Erythroblast (primary cell): ENCODE measurements around the gene DRAM2.
"Not testable (repeated sequence)": the region's sequence is repeated elsewhere in the genome, so short reads cannot be mapped to it uniquely, and the experiment has no call there.

Experiments
- DNase-seq, 2 experiments: peaks; one replicate each; lab custom pipeline; 2025; lab: John Stamatoyannopoulos, UW
- GATA1 ChIP-seq: IDR thresholded peaks from 2 replicates; pipeline ENCODE4 v1.6.1; 2011; ENCODE audit warnings: low read depth, mild to moderate bottlenecking, control low read depth, low read length, moderate library complexity
- POLR2A ChIP-seq: IDR thresholded peaks from 2 replicates; pipeline ENCODE4 v1.6.1; 2011; ENCODE audit warnings: mild to moderate bottlenecking, low read length

DRAM2 gene

DNA sequence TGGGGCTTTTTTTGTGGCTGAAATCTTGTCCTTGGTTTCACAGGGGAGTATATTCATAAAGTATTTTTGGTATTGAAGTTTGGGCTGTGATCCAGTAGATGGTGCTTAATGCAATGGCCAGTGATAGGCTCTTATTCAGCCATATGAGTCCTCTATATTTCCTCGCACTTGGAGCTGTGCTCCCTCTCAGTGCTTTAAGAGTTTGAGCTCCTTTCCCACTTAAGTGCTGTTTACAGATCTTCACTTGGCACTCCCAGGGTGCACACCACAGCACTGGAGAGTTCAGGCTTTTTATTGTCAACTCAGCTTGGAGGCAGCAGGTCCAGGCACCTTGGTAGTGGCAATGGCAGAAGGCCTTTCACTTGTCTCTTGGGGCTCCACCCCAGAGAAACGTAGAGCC, 54.9 kb downstream of the DRAM2 start:
- TF ChIP-seq POLR2A (no peak), GATA1 (no peak)
- no peak for DNase-seq

DNA sequence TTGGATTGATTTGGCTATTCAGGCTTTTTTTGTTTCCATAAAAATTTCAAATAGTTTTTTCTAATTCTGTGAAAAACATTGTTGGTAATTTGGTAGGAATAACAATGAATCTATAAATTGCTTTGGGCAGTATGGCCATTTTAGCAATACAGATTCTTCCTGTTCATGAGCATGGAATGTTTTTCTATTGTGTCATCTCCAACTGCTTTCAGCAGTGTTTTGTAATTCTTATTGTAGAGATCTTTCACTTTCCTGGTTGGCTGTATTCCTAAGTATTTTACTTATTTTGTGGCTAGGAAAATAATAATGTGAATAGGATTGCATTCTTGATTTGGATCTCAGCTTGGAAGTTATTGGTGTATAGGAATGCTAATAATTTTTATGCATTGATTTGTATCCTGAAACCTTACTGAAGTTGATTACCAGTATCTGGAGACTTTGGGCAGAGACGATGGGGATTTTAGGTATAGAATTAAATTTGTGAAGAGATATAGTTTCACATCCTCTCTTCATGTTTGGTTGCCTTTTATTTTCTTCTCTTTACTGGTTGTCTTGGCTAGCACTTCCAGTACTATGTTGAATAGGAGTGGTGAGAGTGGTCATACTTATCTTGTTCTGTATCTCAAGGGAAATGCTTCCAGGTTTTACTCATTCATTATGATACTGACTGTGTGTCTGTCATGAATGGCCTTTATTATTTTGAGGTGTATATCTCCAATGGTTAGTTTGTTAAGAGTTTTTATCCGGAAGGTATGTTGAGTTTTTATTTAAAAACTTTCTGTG, 57.3 kb downstream of the DRAM2 start:
- no peak for TF ChIP-seq POLR2A
- no peak for TF ChIP-seq GATA1
- DNase-seq: no peak

DNA sequence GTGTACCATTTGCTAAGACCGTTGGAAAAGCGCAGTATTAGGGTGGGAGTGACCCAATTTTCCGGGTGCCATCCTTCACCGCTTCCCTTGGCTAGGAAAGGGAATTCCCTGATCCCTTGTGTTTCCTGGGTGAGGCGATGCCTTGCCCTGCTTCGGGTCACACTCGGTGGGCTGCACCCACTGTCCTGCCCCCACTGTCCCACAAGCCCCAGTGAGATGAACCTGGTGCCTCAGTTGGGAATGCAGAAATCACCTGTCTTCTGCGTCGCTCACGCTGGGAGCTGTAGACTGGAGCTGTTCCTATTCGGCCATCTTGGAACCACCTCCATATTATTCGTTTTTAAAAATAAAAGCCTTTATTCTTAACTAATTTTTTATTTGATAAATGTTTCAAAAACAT, 60.6 kb downstream of the DRAM2 start:
- not testable (repeated sequence) for DNase-seq

DNA sequence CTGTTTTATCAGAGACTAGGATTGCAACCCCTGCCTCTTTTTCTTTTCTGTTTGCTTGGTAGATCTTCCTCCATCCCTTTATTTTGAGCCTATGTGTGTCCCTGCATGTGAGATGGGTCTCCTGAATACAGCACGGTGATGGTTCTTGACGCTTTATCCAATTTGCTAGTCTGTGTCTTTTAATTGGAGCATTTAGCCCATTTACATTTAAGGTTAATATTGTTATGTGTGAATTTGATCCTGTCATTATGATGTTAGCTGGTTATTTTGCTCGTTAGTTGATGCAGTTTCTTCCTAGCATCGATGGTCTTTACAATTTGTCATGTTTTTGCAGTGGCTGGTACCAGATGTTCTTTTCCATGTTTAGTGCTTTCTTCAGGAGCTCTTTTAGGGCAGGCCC, 62.6 kb downstream of the DRAM2 start:
- not testable (repeated sequence) for DNase-seq
